Loucy (cell line): ENCODE data around the gene LYZ.

Experiments used
- H2AFZ ChIP-seq: fragments of 200-600 bp; sonication (generic); 2 replicates; pipeline ENCODE4 v1.6.0; 2016; ENCODE audit warnings: antibody characterized with exemption, mild to moderate bottlenecking, low read length, moderate library complexity
- H3F3A ChIP-seq: fragments of 200-600 bp; 2 replicates; pipeline ENCODE4 v1.6.0; 2016; ENCODE audit warnings: antibody characterized with exemption, low read depth, mild to moderate bottlenecking
- H3K27me3 ChIP-seq: fragments of 200-600 bp; sonication (generic); 2 replicates; pipeline ENCODE4 v1.6.1; 2014; ENCODE audit warnings: low read length, mild to moderate bottlenecking; ENCODE audit not compliant: insufficient read depth, poor library complexity, severe bottlenecking
- H3K36me3 ChIP-seq: fragments of 200-600 bp; sonication (generic); 2 replicates; pipeline ENCODE4 v1.6.1; 2016; ENCODE audit warnings: low read length; ENCODE audit not compliant: insufficient read depth
- H3K4me1 ChIP-seq: fragments of 200-600 bp; sonication (generic); 2 replicates; pipeline ENCODE4 v1.5.1; 2014; ENCODE audit warnings: low read length, mild to moderate bottlenecking; ENCODE audit not compliant: insufficient read depth, poor library complexity, severe bottlenecking
- H3K4me2 ChIP-seq: fragments of 200-600 bp; sonication (generic); 2 replicates; pipeline ENCODE4 v1.6.0; 2014; ENCODE audit warnings: antibody characterized with exemption, low read length, low read depth, mild to moderate bottlenecking; ENCODE audit not compliant: poor library complexity, severe bottlenecking
- H3K4me3 ChIP-seq: fragments of 200-600 bp; sonication (generic); 2 replicates; pipeline ENCODE4 v1.5.1; 2014; ENCODE audit warnings: low read length, mild to moderate bottlenecking, mixed read lengths; ENCODE audit not compliant: poor library complexity, severe bottlenecking
- H3K79me2 ChIP-seq: fragments of 200-600 bp; sonication (generic); 2 replicates; pipeline ENCODE4 v1.6.1; 2014; ENCODE audit warnings: low read length; ENCODE audit not compliant: insufficient read depth
- H3K9ac ChIP-seq: fragments of 200-600 bp; sonication (generic); 2 replicates; pipeline ENCODE4 v1.6.0; 2014; ENCODE audit warnings: mild to moderate bottlenecking, low read depth, low read length, moderate library complexity; ENCODE audit not compliant: poor library complexity, severe bottlenecking
- H3K9me2 ChIP-seq: fragments of 200-600 bp; sonication (generic); replicated peaks from 2 replicates; pipeline ENCODE4 v1.6.1; 2016; ENCODE audit warnings: low read depth, low read length, mixed read lengths
- H3K9me3 ChIP-seq: fragments of 200-600 bp; sonication (generic); 2 replicates; pipeline ENCODE4 v1.6.1; 2014; ENCODE audit warnings: mild to moderate bottlenecking, antibody characterized with exemption, low read length, low read depth; ENCODE audit not compliant: insufficient read depth
- H4K20me1 ChIP-seq: fragments of 200-600 bp; sonication (generic); 2 replicates; pipeline ENCODE4 v1.6.0; 2014; ENCODE audit warnings: antibody characterized with exemption, low read length, mild to moderate bottlenecking; ENCODE audit not compliant: insufficient read depth, poor library complexity, severe bottlenecking
- CTCF ChIP-seq: fragments of 200-600 bp; sonication (generic); conservative IDR thresholded peaks from 2 replicates; pipeline ENCODE4 v1.5.1; 2014; ENCODE audit warnings: mild to moderate bottlenecking, antibody characterized with exemption, low read length
- EZH2phosphoT487 ChIP-seq: fragments of 200-600 bp; IDR thresholded peaks from 2 replicates; pipeline ENCODE4 v1.6.1; 2018; ENCODE audit warnings: antibody characterized with exemption, mild to moderate bottlenecking, moderate library complexity, borderline replicate concordance

Gene LYZ

GRCh38 chr12:69352904-69353303 lies 4.7 kb downstream of the LYZ start:
- Histone ChIP-seq H3K79me2 (no peaks in the 10 kb centered on the region), H3K36me3 (no peaks in the 10 kb centered on the region), H3F3A (peaks cover 3% of the 10 kb centered on the region; the same call in 1 of the 2 replicates), H3K4me2 (no peak overlapping the region), H3K27me3 (no peaks in the 10 kb centered on the region), H2AFZ (no peak overlapping the region), H3K4me1 (peaks cover 9% of the 10 kb centered on the region), H4K20me1 (no peaks in the 10 kb centered on the region), H3K9ac (no peak overlapping the region), H3K4me3 (no peak overlapping the region), H3K9me2 (no peaks in the 10 kb centered on the region), H3K9me3 (no peaks in the 10 kb centered on the region)
- TF ChIP-seq EZH2phosphoT487 (no peak), CTCF (no peak)

GRCh38 chr12:69354172-69354555 lies 6.0 kb downstream of the LYZ start:
- H3K4me1 ChIP-seq = peaks cover 11% of the 10 kb centered on the region
- no peak overlapping the region for H3K9ac ChIP-seq
- H3K36me3 ChIP-seq = no peaks in the 10 kb centered on the region
- H3K9me3 ChIP-seq = no peaks in the 10 kb centered on the region
- TF ChIP-seq EZH2phosphoT487 (no peak), CTCF (no peak)
- H2AFZ ChIP-seq = 0 out of 2 replicates have a peak overlapping the region, but pooled peaks have one; percentile 30
- H3K27me3 ChIP-seq = no peaks in the 10 kb centered on the region
- H4K20me1 ChIP-seq = no peaks in the 10 kb centered on the region
- H3K4me2 ChIP-seq = no peak overlapping the region
- no peak overlapping the region for H3K4me3 ChIP-seq
- no peaks in the 10 kb centered on the region for H3K9me2 ChIP-seq
- H3F3A ChIP-seq = peaks cover 6% of the 10 kb centered on the region; the same call in 1 of the 2 replicates
- no peaks in the 10 kb centered on the region for H3K79me2 ChIP-seq

- Histone ChIP-seq H2AFZ (0 out of 2 replicates have a peak overlapping the region, but pooled peaks have one; percentile 30), H3K9me2 (no peaks in the 10 kb centered on the region)
- TF ChIP-seq CTCF (no peak), EZH2phosphoT487 (no peak)
These were observed 6.5 kb downstream of the LYZ start for GRCh38 chr12:69354556-69355187.

More at GRCh38 chr12:69354556-69355187, 6.5 kb downstream of the LYZ start:
- H3K9me3 ChIP-seq = no peaks in the 10 kb centered on the region
- no peaks in the 10 kb centered on the region for H4K20me1 ChIP-seq
- H3F3A ChIP-seq = peaks cover 6% of the 10 kb centered on the region; the same call in 1 of the 2 replicates
- peaks cover 13% of the 10 kb centered on the region for H3K4me1 ChIP-seq
- no peaks in the 10 kb centered on the region for H3K79me2 ChIP-seq
- H3K9ac ChIP-seq = no peak overlapping the region
- no peaks in the 10 kb centered on the region for H3K36me3 ChIP-seq
- H3K4me3 ChIP-seq = no peak overlapping the region
- H3K4me2 ChIP-seq = no peak overlapping the region
- no peaks in the 10 kb centered on the region for H3K27me3 ChIP-seq
